Lower lobe of right lung (tissue), 2 donors: ENCODE data around the gene MRPS33. TPM values are rescaled to one million over a fixed set of nuclear protein-coding genes. Genes with fewer than 3 reads are reported as not detected.
"Not testable (repeated sequence)": the region's sequence is repeated elsewhere in the genome, so short reads cannot be mapped to it uniquely, and the experiment has no call there.

ENCODE experiments used
- ATAC-seq, 2 donors: fragments of 200-7000 bp; cut with Tn5 transposase; one replicate each; pipeline ENCODE4 v1.9.1; 2020 to 2022; ENCODE audit warnings: mild to moderate bottlenecking in 2 of 2, moderate library complexity in 2 of 2
- DNase-seq: peaks from one replicate; pipeline ENCODE4 v3.0.0-alpha.2; 2020
- H3K27ac ChIP-seq: fragments of 200-600 bp; one replicate; pipeline ENCODE4 v1.8.0; 2022
- H3K27me3 ChIP-seq: fragments of 200-600 bp; one replicate; pipeline ENCODE4 v1.8.0; 2022; ENCODE audit warnings: low read depth
- H3K36me3 ChIP-seq: fragments of 200-600 bp; one replicate; pipeline ENCODE4 v1.8.0; 2022; ENCODE audit warnings: mild to moderate bottlenecking
- H3K4me1 ChIP-seq: fragments of 200-600 bp; one replicate; pipeline ENCODE4 v1.8.0; 2022
- H3K4me3 ChIP-seq: fragments of 200-600 bp; one replicate; pipeline ENCODE4 v1.8.0; 2022; ENCODE audit warnings: mild to moderate bottlenecking
- H3K9me3 ChIP-seq: fragments of 200-600 bp; one replicate; pipeline ENCODE4 v1.8.0; 2022
- CTCF ChIP-seq: fragments of 200-600 bp; IDR thresholded peaks from one replicate; pipeline ENCODE4 v1.8.0; 2022; ENCODE audit warnings: antibody characterized with exemption, mild to moderate bottlenecking
- intact Hi-C: fragments of 100-400 bp; cut with DNase I; formaldehyde crosslinking; loops from one replicate; pipeline ENCODE4 v1.11.0; 2022
- total RNA-seq: library from RNA; stranded (reverse); fragmentation: NEBNext Ultra II Directional; extraction: Animal tissue kit (Norgen Biotek cat#: 25700); gene quantifications from one replicate; pipeline ENCODE4 v1.2.1, GENCODE V29; 2021
- donor health status: DM: no; HTN: yes; CAD: no; lungs with severe emphysema.

MRPS33 gene
- total RNA-seq, 1 donor from 2014 or later = 34.6 TPM

DNA sequence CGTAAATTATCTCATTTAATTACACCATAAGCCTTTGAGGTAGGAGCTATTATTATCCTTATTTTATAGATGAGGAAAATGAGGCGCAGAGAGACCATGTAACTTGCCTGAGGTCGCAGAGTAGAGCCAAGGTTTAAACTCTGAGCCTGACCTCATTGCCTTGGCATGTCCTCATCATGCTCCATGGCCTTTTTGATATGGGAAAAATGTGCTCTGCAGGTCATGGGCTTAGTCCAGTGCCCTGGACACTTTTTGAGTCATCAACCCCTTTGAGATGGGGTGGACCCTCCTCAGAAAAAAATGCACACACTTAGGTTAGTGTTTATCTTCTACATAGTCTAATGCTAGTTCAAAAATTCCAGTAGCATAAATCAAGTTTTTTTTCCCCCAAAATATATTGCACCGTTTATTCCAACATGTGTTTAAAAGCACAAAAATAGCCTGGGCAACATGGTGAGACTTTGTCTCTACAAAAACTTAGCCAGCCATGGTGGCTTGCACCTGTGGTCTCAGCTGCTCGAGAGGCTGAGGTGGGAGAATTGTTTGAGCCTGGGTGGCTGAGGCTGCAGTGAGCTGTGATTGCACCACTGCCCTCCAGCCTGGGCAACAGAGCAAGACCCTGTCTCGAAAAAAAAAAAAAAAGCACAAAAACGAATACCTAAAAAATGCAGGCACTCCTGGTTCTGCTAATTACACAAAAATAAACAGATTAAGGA lies 30.5 kb upstream of the MRPS33 start:
- no peaks in the 10 kb centered on the region for H3K4me1 ChIP-seq
- H3K9me3 ChIP-seq = no peaks in the 10 kb centered on the region
- no peak overlapping the region for H3K4me3 ChIP-seq
- intact Hi-C loops = no loop called here
- DNase-seq (no peak), ATAC-seq (no peak)
- H3K27ac ChIP-seq = no peak overlapping the region
- no peaks in the 10 kb centered on the region for H3K36me3 ChIP-seq
- no peak for TF ChIP-seq CTCF
- no peaks in the 10 kb centered on the region for H3K27me3 ChIP-seq

DNA sequence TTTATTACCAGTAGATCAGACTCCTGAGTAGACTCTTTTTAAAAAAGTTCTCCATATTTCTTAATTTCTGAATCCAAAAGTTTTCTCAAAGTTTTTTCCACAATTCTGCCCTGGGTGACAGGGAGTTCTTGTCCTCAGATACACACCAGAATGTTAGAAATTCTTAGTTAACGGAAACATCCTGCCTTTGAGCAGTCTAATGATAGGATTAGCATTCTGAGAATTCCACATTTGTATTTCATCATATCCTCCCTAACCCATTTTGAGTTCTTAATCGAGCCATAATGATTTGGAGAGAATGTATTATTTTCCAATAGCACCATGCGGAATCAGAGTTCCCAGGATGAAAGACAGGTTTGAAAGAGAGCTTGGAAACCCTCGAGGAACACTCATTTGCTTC lies 28.9 kb upstream of the MRPS33 start:
- no peak overlapping the region for H3K4me3 ChIP-seq
- intact Hi-C loops = no loop called here
- ATAC-seq (no peak), DNase-seq (no peak)
- H3K36me3 ChIP-seq = no peaks in the 10 kb centered on the region
- no peaks in the 10 kb centered on the region for H3K4me1 ChIP-seq
- no peak for TF ChIP-seq CTCF
- H3K27me3 ChIP-seq = no peaks in the 10 kb centered on the region
- H3K9me3 ChIP-seq = no peaks in the 10 kb centered on the region
- no peak overlapping the region for H3K27ac ChIP-seq

DNA sequence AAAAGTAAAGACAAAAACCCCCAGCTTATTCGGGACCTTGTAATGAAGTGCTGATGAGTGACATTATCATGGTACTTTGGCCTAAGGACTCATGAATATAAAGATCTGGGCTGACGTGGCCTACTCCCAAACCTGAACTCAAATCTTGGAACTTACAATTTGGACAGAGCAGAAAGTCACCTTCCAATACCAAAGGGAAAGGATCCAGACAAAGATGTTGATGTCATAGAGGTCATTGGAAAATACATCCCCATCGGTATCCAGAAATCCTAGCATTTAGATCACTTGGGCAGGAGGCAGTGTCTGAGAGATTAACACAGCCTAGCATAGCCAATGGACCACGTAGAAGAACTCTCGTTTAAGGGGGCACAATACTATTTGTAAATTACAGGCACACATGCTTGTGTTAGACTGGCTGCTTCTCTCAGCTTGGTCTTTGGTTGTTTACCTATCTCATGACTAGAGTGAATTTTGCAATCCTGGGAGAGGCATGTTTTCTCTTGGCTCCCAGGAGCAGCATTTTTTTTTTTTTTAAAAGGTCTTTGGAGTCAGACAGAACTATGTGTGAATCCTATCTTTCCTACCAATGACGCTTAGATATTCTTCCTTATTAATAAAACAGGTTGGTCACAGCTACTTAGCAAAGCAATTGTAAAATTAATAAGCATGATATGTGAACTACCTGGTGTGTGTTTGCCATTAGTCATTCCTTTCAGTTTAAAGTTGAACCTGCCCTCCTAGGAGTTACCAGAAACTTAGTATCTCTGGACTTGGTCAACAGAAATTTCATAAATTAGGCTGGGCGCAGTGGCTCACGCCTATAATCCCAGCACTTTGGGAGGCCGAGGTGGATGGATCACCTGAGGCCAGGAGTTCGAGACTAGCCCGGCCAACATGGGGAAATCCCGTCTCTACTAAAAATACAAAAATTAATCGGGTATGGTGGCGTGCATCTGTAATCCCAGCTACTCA lies 27.8 kb upstream of the MRPS33 start:
- intact Hi-C loops = no loop called here
- H3K4me1 ChIP-seq = no peaks in the 10 kb centered on the region
- H3K4me3 ChIP-seq = no peak overlapping the region
- H3K36me3 ChIP-seq = no peaks in the 10 kb centered on the region
- TF ChIP-seq CTCF = no peak
- H3K27me3 ChIP-seq = no peaks in the 10 kb centered on the region
- no peak overlapping the region for H3K27ac ChIP-seq
- no peaks in the 10 kb centered on the region for H3K9me3 ChIP-seq
- DNase-seq = no peak
- no peak for ATAC-seq

GRCh38 chr7:141039376-141039775 lies 24.6 kb upstream of the MRPS33 start:
- H3K4me3 ChIP-seq = no peak overlapping the region
- TF ChIP-seq CTCF = no peak

GRCh38 chr7:141038100-141038499 lies 23.3 kb upstream of the MRPS33 start:
- intact Hi-C loops, H3K4me3 ChIP-seq, H3K36me3 ChIP-seq, H3K9me3 ChIP-seq, H3K27ac ChIP-seq, H3K27me3 ChIP-seq, DNase-seq, ATAC-seq, H3K4me1 ChIP-seq: not testable (repeated sequence)

More at GRCh38 chr7:141039376-141039775, 24.6 kb upstream of the MRPS33 start:
- no peaks in the 10 kb centered on the region for H3K9me3 ChIP-seq
- DNase-seq (no peak), ATAC-seq (no peak)
- H3K27me3 ChIP-seq = no peaks in the 10 kb centered on the region
- no peak overlapping the region for H3K27ac ChIP-seq
- no peaks in the 10 kb centered on the region for H3K36me3 ChIP-seq
- H3K4me1 ChIP-seq = no peaks in the 10 kb centered on the region
- intact Hi-C loops = no loop called here

GRCh38 chr7:141032539-141033323 lies 18.0 kb upstream of the MRPS33 start:
- intact Hi-C loops, H3K27me3 ChIP-seq, DNase-seq, ATAC-seq, H3K4me1 ChIP-seq, H3K9me3 ChIP-seq, H3K27ac ChIP-seq, H3K4me3 ChIP-seq, H3K36me3 ChIP-seq: not testable (repeated sequence)
